GM18502 (cell line): ENCODE measurements around the gene CCDC13.

ENCODE experiments used
- ATAC-seq: cut with Tn5 transposase; IDR thresholded peaks from one replicate; pipeline ENCODE4 v1.9.1; 2021; ENCODE audit warnings: mild to moderate bottlenecking; ENCODE audit not compliant: unreplicated experiment, poor library complexity

Gene CCDC13

DNA sequence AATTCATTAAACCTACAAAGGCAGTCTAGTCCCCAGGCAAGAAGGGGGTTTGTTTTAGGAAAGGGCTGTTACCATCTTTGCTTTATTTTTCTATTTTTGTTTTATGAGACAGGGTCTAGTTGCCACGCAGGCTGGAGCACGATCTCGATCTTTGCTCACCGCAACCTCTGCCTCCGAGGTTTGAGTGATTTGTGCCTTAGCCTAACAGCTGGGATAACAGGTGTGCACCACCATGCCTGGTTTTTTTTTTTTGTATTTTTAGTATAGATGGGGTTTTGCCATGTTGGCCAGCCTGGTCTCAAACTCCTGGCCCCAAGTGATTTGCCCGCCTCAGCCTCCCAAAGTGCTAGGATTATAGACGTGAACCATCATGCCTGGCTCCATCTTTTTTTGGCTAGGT lies 26.3 kb upstream of the CCDC13 start:
- no peak for ATAC-seq

DNA sequence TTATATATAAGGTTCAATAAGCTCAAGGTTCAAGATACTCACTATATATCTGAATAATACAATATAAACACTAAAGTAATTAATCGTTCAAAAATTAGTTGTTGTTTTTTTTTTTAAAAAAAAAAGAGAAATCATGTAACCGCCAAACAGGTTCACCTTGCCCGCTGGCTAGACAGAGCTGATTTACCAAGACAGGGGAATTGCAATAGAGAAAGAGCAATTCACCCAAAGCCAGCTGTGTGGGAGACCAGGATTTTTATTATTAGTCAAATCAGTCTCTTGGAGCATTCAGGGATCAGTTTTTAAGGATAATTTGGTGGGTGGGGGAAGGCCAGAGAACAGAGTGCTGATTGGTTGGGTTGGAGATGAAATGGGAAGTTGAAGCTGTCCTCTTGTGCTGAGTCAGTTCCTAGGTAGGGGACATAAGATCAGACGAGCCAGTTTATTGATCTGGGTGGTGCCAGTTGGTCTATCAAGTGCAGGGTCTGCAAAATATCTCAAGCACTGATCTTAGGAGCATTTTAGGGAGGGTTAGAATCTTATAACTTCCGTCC lies 23.4 kb upstream of the CCDC13 start:
- no peak for ATAC-seq

DNA sequence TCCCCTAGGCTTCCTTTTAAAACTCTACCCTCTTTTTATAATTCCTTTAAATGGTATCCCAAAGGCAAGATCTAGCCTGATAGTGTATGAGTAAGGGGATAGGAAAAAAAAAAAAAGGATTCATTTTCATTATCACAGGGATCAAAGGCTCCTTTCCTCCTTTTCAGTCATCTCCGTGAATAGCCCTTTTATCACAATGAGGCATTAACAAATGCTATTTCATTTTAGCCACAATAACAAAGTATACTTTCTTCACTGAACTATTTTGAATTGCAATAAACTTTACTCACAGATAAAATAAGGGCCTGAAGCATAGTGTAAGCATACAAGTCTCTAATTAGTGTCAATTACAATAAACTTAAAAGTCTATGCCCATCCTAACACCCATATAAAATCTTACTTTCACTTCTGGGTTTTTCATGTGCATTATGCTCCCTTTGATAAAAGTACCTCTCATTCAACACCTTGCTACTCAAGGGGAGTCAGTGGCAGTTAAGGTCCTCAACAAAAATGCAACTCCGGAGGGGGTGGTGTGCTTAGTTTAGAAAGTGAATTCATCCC lies 22.6 kb upstream of the CCDC13 start:
- no peak for ATAC-seq

DNA sequence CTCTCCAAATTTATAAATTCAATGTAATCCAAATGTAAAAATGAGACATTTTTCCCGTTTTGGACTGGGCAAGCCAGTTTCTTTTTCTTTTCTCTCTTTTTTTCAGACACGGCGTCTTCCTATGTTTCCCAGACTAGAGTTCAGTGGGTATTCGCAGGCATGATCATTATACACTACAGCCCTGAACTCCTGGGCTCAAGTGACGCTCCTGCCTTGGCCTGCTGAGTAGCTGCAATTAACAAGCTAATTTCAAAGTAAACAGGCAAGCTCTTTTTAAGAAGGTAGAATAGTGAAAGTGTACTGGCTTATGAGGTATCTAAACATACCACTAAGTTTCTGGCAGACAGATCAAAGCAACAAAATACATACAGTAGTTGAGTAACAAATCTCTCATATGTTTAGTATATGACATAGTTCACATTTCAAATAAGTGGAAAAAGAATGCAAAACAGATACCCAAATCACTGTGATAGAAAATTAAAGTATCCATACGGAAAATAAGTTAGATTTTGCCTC lies 17.7 kb upstream of the CCDC13 start:
- ATAC-seq = no peak

DNA sequence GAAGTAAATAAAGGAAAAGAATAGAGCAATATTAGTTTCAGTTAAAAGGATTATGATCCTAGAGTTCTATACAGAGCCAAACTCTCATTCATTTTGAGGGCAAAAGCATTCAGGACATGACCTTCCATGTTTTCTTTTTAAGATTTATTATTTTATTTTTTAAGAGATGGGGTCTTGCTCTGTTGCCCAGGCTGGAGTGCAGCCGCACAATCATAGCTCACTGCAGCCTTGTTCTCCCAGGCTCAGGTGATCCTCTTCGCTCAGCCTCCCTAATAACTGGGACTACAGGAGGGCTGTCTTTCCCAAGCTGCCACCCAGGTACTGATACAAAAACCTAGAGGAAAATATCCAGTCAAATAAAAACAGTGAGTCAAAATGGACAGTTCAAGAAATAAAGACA lies 13.6 kb upstream of the CCDC13 start:
- ATAC-seq = no peak

DNA sequence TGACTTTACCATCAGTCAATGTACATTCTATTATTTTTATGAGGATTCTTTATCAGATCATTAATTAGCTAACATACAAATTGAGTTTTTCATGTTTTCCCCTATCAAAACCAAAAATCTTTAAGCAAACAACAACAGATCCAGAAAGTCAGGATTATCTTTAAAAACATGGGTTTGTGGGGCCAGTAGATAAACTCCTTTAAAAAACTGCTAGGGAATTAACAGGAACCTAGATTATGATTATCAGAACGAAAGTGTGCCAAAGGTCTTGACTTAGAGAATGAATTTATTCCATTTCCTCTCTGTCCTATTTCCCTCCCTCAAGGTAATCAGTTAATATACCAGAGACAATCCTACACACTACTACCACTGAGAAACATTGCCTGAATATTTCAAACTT lies 13.2 kb upstream of the CCDC13 start:
- ATAC-seq = no peak

DNA sequence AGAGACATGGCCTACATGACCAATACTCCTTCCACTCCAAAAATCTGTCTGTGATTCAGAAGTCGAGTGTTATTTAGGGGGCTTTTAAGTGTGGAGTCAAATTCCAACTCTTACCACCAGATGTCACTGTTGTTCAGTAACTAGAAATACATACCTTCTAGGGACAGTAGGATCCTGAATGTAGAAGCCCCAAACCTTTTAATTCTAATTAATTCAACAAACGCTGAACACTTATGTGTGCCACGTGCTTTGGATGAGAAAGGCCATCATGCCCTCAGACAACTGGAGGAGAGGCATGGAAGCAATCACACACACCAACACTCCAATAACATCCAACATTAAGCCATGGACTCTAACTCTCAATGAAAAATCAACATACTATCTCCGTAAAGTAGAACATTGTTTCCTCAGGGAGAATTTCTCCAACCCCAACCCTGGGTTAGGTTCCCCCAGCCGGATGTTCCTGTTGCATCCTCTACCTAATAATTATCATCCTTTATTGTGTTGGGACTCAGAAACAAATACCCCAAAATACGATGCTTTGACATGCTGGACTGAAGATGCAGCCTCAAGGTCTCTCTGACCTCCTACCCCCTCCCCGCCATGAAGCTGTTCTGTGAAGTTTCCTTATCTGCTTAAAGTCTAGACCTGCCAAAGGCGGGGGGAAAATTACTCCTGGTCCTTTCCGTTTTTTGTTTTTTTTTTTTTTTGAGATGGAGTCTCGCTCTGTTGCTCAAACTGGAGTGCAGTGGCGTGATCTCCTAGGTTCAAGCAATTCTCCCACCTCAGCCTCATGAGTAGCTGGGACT lies 8.0 kb upstream of the CCDC13 start:
- peak; percentile 64 for ATAC-seq

DNA sequence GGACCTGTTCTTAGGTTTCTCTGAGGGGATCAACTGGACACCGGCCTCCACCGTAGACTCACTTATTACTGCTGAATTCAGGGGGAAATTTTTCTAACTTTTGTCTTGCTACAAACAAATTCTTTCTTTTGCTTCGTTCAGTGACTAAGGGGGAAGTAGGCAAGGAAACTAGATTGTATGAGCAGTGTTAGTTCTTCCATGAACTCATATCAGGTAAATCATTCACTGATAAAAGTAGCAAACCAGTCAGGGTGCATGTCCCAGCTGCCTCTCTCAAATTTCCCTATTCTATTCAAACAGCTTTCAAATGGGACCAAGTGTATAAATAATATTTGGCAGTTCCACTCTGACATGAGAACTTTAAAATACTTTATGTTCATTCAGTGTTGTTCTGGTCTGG lies 7.3 kb upstream of the CCDC13 start:
- no peak for ATAC-seq

DNA sequence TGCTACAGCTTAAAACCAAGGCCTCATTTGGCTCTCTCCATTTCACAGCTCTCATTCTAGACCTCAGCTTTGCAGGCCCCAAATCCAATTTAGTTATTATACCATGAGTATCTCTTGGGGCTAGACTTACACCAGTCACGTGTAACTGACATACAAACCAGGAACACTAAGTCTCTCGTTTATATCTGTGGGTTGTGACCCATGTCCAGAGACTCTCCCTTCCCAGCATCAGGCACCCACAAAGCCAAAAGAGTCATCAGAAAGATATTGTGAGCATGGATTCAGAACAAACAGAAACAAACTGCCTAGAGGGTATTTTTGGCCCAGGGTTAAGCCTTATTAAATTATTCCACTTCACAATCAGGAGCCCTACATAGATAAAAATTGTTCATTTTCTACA lies 5.6 kb upstream of the CCDC13 start:
- ATAC-seq = no peak

DNA sequence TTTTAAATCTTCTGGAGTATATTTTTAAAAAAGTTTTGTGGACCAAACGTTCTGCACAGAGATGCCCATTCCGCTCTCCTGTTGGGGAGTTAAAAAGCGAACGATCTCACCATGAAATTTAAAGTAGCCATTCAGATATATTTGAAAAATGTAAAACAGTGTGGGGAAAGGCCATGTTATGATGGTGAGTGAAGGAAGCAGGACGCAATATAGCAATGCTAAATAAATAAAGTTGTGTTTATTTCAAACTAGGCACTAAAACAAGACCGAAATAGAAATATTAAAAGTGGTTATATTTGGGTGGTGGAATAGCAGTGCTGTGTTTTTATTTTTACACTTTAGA lies 327 bp upstream of the CCDC13 start:
- ATAC-seq = peak; percentile 15

DNA sequence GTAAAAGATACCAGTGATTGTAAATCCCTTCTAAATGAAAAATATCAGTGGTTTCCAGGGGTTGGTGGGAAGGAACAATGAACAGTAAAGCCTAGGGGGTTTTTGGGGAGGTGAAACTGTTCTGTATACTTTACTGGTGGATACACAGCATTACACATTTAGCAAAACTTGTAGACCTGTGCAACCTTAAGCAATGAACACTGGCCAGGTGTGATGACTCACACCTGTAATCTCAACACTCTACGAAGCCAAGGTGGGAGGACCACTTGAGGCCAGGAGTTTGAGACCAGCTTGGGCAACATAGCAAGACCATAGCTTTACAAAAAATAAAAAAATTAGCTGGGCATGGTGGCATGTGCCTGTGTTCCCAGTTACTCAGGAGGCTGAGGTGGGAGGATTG lies 1.8 kb downstream of the CCDC13 start:
- no peak for ATAC-seq

DNA sequence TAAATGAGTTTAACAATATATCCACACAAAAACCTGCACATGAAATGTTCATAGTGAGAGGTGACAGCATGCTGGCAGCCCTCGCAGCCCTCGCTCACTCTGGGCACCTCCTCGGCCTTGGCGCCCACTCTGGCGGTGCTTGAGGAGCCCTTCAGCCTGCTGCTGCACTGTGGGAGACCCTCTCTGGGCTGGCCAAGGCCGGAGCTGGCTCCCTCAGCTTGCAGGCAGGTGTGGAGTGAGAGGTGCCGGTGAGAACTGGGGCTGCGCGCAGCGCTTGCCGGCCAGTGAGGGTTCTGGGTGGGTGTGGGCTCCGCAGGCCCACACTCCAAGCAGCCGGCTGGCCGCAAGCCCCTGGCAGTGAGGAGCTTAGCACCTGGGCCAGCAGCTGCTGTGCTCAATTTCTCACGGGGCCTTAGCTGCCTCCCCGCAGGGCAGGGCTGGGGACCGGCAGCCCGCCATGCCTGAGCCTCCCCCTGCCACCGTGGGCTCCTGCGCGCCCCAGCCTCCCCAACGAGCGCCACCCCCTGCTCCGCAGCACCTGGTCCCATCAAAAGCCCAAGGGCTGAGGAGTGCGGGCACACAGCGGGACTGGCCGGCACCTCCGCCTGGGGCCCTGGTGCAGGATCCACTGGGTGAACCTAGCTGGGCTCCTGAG lies 3.4 kb downstream of the CCDC13 start:
- ATAC-seq = no peak

DNA sequence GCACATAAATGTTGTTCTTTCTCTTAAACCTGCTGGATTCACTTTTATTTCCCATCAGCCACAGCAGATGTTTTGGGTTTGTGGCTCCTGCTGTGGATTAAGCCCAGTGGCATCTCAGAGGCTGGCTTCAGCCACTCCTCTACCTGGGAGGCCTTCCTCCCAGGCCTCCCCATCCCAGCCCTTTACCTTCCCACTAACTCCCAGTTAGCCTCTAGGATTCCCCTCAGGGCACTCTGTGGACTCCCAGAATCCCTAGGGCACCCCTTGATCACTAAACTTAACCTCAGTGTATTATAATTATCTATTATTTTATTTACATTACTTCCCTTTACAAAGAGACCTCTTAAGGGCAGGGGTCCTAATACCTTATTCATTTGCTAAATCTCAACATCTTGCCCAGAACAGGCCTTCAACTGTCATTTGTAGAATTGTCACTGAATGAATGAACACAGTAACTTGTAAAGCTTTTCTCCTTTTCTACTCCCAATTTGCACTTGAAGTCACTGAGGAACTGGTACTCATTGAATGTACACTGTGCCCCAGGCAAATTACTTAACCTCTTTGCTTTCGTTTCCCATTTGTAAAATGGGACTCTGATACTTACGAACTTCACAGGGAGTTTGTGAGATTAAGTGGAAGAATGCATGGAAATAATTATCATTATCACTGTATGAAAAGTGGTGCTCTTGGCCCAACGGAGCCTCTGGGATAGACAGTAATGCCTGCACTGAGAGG lies 8.3 kb downstream of the CCDC13 start:
- ATAC-seq = no peak

DNA sequence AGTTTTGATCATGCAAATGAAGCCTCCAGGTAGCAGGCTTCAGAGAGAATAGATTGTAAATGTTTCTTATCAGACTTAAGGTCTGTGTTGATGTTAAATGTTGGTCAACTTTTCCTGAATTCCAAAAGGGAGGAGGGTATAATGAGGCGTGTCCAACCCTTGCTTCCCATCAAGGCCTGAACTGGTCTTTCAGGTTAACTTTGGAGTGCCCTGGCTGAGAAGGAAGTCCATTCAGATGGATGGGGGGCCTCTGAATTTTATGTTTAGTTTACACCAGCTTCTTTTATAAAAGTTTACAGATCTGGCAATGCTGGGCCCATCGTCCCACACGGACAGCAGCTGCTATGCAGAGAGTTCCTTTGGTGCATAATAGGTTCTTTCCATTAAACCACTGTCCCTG lies 8.9 kb downstream of the CCDC13 start:
- no peak for ATAC-seq

DNA sequence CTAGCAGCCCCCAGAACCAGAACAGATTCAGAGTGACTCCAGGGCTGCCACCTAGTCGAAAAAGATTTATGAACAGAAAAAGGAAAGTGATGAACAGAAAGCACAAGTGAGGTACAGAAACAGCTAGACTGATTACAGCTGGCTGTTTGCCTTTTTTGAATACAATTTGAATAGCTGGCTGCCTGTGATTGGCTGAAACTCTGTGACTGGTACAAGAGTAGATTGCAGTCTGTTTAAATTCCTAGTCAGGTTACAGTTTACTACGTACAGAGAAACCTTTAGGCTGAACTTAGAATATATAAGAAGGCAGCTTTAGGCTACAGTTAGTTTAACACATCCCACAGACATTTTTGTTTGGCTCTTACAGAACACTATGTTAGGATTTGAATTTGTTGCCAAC lies 10.0 kb downstream of the CCDC13 start:
- no peak for ATAC-seq

DNA sequence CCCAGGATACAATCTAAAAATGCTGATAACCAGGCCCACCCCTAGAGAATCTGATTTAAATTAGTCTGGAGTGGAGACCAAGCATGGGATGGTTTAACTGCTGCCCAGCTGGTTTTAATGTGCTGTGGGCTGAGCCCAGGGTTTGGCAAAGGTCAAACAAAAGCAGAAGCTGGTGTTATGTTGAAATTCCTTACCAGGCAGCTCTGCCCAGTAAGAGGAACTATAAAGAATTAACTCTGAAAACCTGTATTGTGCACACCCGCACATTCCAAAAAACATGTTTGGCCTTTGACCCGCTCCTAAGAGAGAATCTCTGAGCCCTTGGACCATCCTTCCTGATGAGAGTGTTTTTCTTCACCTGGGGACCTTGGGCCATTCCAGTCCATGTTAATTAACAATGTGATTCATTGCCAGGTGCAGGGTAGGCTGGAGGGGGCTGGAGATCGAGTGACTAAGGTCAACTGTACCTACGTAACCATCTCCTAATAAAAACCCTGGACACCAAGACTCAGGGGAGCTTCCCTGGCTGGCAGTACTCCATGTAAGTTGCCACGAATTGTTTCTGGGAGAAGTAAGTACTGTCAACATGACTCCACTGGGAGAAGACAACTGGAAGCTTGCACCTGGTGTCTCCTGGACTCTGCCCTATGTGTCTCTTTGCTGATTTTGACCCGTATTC lies 10.9 kb downstream of the CCDC13 start:
- ATAC-seq = no peak

DNA sequence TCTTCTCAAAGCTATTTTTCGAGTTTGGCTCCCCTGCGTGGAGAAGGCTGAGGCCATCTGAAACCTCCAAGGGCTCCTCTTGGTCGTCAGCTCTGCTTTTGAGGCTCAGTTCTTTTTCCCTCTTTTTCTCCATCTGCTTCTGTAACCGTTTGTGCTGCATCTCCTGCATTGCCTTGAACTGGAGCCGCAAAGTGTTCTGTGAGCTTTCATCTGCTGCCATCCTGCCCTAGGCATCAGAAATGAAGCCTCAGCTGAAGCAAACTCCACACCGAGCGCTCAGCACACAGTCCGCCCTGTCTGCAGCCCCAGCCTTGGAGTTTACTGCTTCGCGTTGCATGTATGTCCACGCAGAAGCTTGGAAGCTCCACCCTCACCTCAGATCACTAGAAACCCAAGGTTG lies 14.9 kb downstream of the CCDC13 start:
- ATAC-seq = no peak

DNA sequence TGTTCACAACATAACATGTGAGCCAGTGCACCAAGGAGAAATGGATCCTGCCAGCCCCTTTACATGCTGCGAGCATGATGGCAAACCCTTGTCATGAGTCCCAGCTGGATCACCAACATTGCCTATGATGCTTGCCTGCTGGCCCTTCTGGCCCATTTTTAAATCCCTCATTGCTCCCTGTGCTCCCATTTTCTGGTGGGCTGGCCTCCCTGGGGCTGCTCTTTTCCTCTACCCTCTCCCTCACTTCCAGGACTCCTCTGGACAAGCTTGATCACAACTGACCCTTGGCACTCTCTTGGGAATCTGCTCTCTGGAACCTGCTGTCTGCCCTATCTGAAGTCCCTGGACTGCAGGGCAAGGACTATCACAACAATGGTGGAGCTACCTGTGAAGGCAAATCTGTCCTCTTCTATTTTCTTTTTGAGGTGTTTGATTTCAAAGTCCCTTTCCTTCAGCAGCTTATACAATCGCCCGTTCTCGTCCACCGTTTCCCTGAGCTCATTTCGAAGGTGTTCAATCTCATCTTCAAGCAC lies 16.3 kb downstream of the CCDC13 start:
- ATAC-seq = no peak

DNA sequence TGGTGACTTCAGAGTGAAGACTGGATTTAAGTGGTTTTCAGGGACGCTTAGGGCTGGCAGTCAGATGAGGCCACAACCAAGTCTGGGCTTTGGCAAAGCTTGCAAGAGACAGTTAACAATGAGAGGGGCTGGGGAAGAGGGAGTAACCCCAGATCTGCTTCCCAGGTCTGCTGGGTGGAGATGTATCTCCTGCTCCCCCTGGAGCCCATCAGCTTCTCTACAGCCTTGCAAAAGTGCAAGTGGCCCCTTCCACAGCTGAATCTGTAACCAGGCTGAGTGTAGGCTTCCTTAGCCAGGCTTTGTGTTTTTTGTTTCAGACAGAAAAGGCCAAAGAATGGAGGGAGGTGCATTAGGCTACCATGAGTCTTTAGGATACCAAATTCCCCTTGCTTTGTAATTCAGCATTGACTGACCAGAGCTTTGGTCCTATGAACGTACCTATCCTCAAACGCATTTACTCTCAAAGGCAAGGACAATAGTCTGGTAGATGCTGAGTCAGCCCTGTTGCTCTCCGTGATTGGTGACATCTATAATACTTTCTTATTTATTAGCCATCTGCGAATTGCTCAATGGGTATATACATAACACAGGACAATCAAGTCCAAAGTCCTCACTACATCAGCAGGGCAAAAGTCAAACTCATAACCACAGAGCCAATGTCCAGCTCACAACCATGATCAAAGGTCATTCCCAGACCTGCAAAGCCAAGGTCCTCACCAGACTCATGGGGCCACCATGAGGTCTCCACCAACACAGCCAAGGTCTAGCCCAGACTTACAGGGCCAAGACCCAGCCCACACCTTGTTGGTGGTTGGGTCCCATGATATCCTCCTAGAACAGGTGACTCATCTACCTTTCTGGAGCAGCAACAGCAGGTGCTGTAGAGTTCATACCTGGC lies 17.1 kb downstream of the CCDC13 start:
- ATAC-seq = no peak
